ENCODE results near the gene KCNMB3.
"Not testable (repeated sequence)": the region's sequence is repeated elsewhere in the genome, so short reads cannot be mapped to it uniquely, and the experiment has no call there.

DNA sequence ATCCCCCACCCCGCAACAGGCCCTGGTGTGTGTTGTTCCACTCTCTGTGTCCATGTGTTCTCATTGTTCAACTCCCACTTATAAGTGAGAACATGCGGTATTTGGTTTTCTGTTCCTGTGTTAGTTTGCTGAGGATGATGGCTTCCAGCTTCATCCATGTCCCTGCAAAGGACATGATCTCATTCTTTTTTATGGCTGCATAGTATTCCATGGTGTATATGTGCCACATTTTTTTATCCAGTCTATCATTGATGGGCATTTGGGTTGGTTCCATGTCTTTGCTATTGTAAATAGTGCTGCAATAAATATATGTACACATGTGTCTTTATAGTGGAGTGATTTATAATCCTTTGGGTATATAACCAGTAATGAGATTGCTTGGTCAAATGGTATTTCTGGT lies 23.5 kb upstream of the KCNMB3 start:
- not testable (repeated sequence) for TF ChIP-seq POLR2AphosphoS5 (IDR thresholded peaks at IDR 0.05; ENCODE audit: borderline replicate concordance, low read depth, low read length); EZH2 (IDR thresholded peaks at IDR 0.05)

Measured in SK-N-MC (cell line).